Uterus (tissue), 2 donors: ENCODE data around the gene NOP9.

Experiments
- CTCF ChIP-seq, 4 experiments: fragments of 200-600 bp in 2 of 4; fragments of 450-650 bp in 2 of 4; sonication (generic) in 2 of 4; IDR thresholded peaks; one replicate each; pipeline ENCODE4 v1.5.1; 2016 to 2019; ENCODE audit warnings: antibody characterized with exemption in 4 of 4, mild to moderate bottlenecking in 2 of 4, moderate library complexity in 1 of 4
- POLR2A ChIP-seq, 2 donors: fragments of 450-650 bp; IDR thresholded peaks; one replicate each; pipeline ENCODE4 v1.6.1; 2016; ENCODE audit warnings: antibody characterized with exemption in 2 of 2, mild to moderate bottlenecking in 1 of 2, moderate library complexity in 1 of 2

- TF ChIP-seq POLR2A (IDR thresholded peaks at IDR 0.05), result no peak
- no peak for TF ChIP-seq CTCF (IDR thresholded peaks at IDR 0.05)
These were observed 38.1 kb downstream of the NOP9 start for GRCh38 chr14:24337824-24338175.
